ENCODE data around the gene ZNRF3. TPM values are rescaled to one million over a fixed set of nuclear protein-coding genes. Genes with fewer than 3 reads are reported as not detected.

ZNRF3 gene
- total and polyA plus RNA-seq, 4 donors, result 3.5 to 10.2 (median 6.9) TPM

DNA sequence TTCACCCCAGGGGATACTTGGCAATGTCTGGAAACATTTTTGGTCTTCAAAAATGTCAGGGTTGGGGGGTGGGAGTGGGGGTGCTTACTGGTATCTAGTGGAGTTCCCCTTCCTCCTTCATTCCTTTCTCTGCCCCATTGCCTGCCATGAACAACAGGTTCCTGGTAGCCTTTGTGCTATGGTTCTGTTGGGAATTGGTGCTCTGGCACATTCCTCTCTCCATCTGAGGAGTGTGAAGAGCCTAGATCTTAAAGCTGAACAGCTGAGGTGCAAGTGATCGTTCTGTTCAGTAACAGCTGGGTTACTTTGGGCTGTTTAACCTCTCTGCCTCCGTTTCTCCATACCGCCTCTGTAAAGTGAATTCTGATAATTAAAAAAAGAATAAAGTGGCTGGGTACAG lies 114.0 kb downstream of the ZNRF3 start:
- H3K9ac ChIP-seq (ENCODE audit: insufficient read depth in 1 of 2, low read length in 2 of 2), result no peak overlapping the region
- TF ChIP-seq, protein P1, sequence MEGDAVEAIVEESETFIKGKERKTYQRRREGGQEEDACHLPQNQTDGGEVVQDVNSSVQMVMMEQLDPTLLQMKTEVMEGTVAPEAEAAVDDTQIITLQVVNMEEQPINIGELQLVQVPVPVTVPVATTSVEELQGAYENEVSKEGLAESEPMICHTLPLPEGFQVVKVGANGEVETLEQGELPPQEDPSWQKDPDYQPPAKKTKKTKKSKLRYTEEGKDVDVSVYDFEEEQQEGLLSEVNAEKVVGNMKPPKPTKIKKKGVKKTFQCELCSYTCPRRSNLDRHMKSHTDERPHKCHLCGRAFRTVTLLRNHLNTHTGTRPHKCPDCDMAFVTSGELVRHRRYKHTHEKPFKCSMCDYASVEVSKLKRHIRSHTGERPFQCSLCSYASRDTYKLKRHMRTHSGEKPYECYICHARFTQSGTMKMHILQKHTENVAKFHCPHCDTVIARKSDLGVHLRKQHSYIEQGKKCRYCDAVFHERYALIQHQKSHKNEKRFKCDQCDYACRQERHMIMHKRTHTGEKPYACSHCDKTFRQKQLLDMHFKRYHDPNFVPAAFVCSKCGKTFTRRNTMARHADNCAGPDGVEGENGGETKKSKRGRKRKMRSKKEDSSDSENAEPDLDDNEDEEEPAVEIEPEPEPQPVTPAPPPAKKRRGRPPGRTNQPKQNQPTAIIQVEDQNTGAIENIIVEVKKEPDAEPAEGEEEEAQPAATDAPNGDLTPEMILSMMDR (IDR thresholded peaks at IDR 0.05; ENCODE audit: control extremely low read depth, extremely low read depth), result no peak
- WGBS, 2 donors, result 90 to 92% methylated on average over 3 of the region's 3 CpGs
- no peak overlapping the region for H3K27ac ChIP-seq (ENCODE audit: low read depth in 1 of 2, low read length in 1 of 2)
- H3K4me1 ChIP-seq (ENCODE audit: control insufficient read depth in 5 of 5, insufficient read depth in 5 of 5, low read length in 5 of 5), result peaks cover 0 to 12% (median 4%) of the 10 kb centered on the region in 5 donors
- no peaks in the 10 kb centered on the region for H3K36me3 ChIP-seq (ENCODE audit: control insufficient read depth in 4 of 4, insufficient read depth in 4 of 4, low read length in 4 of 4)
- no peak for ATAC-seq (ENCODE audit: insufficient read depth, low FRiP score)
- no peak overlapping the region for H3K4me3 ChIP-seq
- no peaks in the 10 kb centered on the region for H3K27me3 ChIP-seq (ENCODE audit: control insufficient read depth in 3 of 3, insufficient read depth in 3 of 3, low read length in 2 of 3)
- H3K9me3 ChIP-seq (ENCODE audit: control insufficient read depth in 4 of 4, insufficient read depth in 3 of 4, low read length in 3 of 4), result no peaks in the 10 kb centered on the region
- no peak for DNase-seq

DNA sequence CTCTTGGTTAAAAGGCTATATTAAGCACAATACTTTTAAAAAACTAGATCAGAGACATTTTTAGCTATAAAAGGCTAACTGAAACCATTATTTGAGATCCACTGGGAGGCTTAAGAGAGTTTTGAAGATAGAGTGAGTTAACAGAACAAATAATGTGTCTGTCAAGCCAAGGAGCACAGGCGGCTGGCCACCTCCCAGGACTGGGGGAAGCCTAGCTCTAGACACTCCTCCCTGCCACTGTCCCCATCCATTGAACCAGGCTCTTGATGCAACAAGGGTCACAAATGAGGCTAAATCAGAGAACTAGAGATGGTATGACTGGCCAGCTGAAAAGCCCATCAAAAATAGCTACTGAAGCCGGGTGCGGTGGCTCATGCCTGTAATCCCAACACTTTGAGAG lies 115.3 kb downstream of the ZNRF3 start:
- H3K27me3 ChIP-seq (ENCODE audit: control insufficient read depth in 3 of 3, insufficient read depth in 3 of 3, low read length in 2 of 3), result no peaks in the 10 kb centered on the region
- H3K36me3 ChIP-seq (ENCODE audit: control insufficient read depth in 4 of 4, insufficient read depth in 4 of 4, low read length in 4 of 4), result no peaks in the 10 kb centered on the region
- no peak overlapping the region for H3K9ac ChIP-seq (ENCODE audit: insufficient read depth in 1 of 2, low read length in 2 of 2)
- H3K27ac ChIP-seq (ENCODE audit: low read depth in 1 of 2, low read length in 1 of 2), result no peak overlapping the region
- H3K4me3 ChIP-seq, result no peak overlapping the region
- no peak for DNase-seq
- 91 to 98% methylated on average over 3 of the region's 3 CpGs for WGBS, 2 donors
- H3K4me1 ChIP-seq (ENCODE audit: control insufficient read depth in 5 of 5, insufficient read depth in 5 of 5, low read length in 5 of 5), result peaks cover 0 to 12% (median 4%) of the 10 kb centered on the region in 5 donors
- H3K9me3 ChIP-seq (ENCODE audit: control insufficient read depth in 4 of 4, insufficient read depth in 3 of 4, low read length in 3 of 4), result no peaks in the 10 kb centered on the region
- no peak for ATAC-seq (ENCODE audit: insufficient read depth, low FRiP score)
- TF ChIP-seq, protein P1 (IDR thresholded peaks at IDR 0.05; ENCODE audit: control extremely low read depth, extremely low read depth), result no peak

GRCh38 chr22:28999510-28999909 lies 116.1 kb downstream of the ZNRF3 start:
- H3K27ac ChIP-seq (ENCODE audit: low read depth in 1 of 2, low read length in 1 of 2), result no peak overlapping the region
- ATAC-seq (ENCODE audit: insufficient read depth, low FRiP score) (no peak), DNase-seq (no peak)
- H3K27me3 ChIP-seq (ENCODE audit: control insufficient read depth in 3 of 3, insufficient read depth in 3 of 3, low read length in 2 of 3), result no peaks in the 10 kb centered on the region
- H3K9me3 ChIP-seq (ENCODE audit: control insufficient read depth in 4 of 4, insufficient read depth in 3 of 4, low read length in 3 of 4), result no peaks in the 10 kb centered on the region
- TF ChIP-seq, protein P1 (IDR thresholded peaks at IDR 0.05; ENCODE audit: control extremely low read depth, extremely low read depth), result no peak
- no peaks in the 10 kb centered on the region for H3K36me3 ChIP-seq (ENCODE audit: control insufficient read depth in 4 of 4, insufficient read depth in 4 of 4, low read length in 4 of 4)
- WGBS, 2 donors, result 74 to 83% methylated on average over 7 of the region's 7 CpGs
- H3K9ac ChIP-seq (ENCODE audit: insufficient read depth in 1 of 2, low read length in 2 of 2), result no peak overlapping the region
- peaks cover 0 to 20% (median 7%) of the 10 kb centered on the region in 5 donors for H3K4me1 ChIP-seq (ENCODE audit: control insufficient read depth in 5 of 5, insufficient read depth in 5 of 5, low read length in 5 of 5)
- H3K4me3 ChIP-seq, result no peak overlapping the region

- no peak overlapping the region for H3K4me3 ChIP-seq
- no peak overlapping the region for H3K9ac ChIP-seq (ENCODE audit: insufficient read depth in 1 of 2, low read length in 2 of 2)
- TF ChIP-seq, protein P1 (IDR thresholded peaks at IDR 0.05; ENCODE audit: control extremely low read depth, extremely low read depth), result no peak
- H3K36me3 ChIP-seq (ENCODE audit: control insufficient read depth in 4 of 4, insufficient read depth in 4 of 4, low read length in 4 of 4), result no peaks in the 10 kb centered on the region
- ATAC-seq (ENCODE audit: insufficient read depth, low FRiP score) (no peak), DNase-seq (no peak)
- H3K27ac ChIP-seq (ENCODE audit: low read depth in 1 of 2, low read length in 1 of 2), result no peak overlapping the region
- H3K4me1 ChIP-seq (ENCODE audit: control insufficient read depth in 5 of 5, insufficient read depth in 5 of 5, low read length in 5 of 5), result peaks cover 0 to 25% (median 12%) of the 10 kb centered on the region in 5 donors
- no peaks in the 10 kb centered on the region for H3K9me3 ChIP-seq (ENCODE audit: control insufficient read depth in 4 of 4, insufficient read depth in 3 of 4, low read length in 3 of 4)
- 72 to 83% methylated on average over 1 of the region's 1 CpG for WGBS, 2 donors
- no peaks in the 10 kb centered on the region for H3K27me3 ChIP-seq (ENCODE audit: control insufficient read depth in 3 of 3, insufficient read depth in 3 of 3, low read length in 2 of 3)
These were observed 116.7 kb downstream of the ZNRF3 start for GRCh38 chr22:28999919-29000556.

Data from lung (tissue), 12 donors.